Hepatocyte (in vitro differentiated cells): Measurements from ENCODE around the gene IGSF9. TPM values are rescaled to one million over a fixed set of nuclear protein-coding genes. Genes with fewer than 3 reads are reported as not detected.

Experiments used
- DNase-seq: peaks from one replicate; pipeline ENCODE4 v3.0.0-alpha.2; 2016; ENCODE audit warnings: low spot score
- H2AFZ ChIP-seq: fragments of 200-600 bp; sonication (generic); 2 replicates; pipeline ENCODE4 v1.6.0; 2016; ENCODE audit warnings: antibody characterized with exemption, mild to moderate bottlenecking
- H3K27ac ChIP-seq: fragments of 200-600 bp; sonication (generic); 2 replicates; pipeline ENCODE4 v1.5.1; 2016; ENCODE audit warnings: mild to moderate bottlenecking
- H3K27me3 ChIP-seq: fragments of 200-600 bp; sonication (generic); 2 replicates; pipeline ENCODE4 v1.6.1; 2016
- H3K36me3 ChIP-seq: fragments of 200-600 bp; sonication (generic); replicated peaks from 2 replicates; pipeline ENCODE4 v1.5.1; 2016; ENCODE audit warnings: low read depth; ENCODE audit not compliant: insufficient read depth
- H3K4me1 ChIP-seq: fragments of 200-600 bp; sonication (generic); 2 replicates; pipeline ENCODE4 v1.5.1; 2016; ENCODE audit warnings: mild to moderate bottlenecking, moderate library complexity; ENCODE audit not compliant: insufficient read depth
- H3K4me2 ChIP-seq: fragments of 200-600 bp; sonication (generic); 2 replicates; pipeline ENCODE4 v1.6.0; 2016
- H3K4me3 ChIP-seq: fragments of 200-600 bp; sonication (generic); 2 replicates; pipeline ENCODE4 v1.5.1; 2016; ENCODE audit warnings: mild to moderate bottlenecking
- H3K79me2 ChIP-seq: fragments of 200-600 bp; sonication (generic); 2 replicates; pipeline ENCODE4 v1.6.0; 2017; ENCODE audit warnings: mild to moderate bottlenecking
- H3K9me2 ChIP-seq: fragments of 200-600 bp; sonication (generic); replicated peaks from 2 replicates; pipeline ENCODE4 v1.6.0; 2017; ENCODE audit warnings: mild to moderate bottlenecking; ENCODE audit not compliant: insufficient read depth
- H3K9me3 ChIP-seq: fragments of 200-600 bp; sonication (generic); 2 replicates; pipeline ENCODE4 v1.5.1; 2016; ENCODE audit warnings: low read depth, mild to moderate bottlenecking
- H4K20me1 ChIP-seq: fragments of 200-600 bp; sonication (generic); 2 replicates; pipeline ENCODE4 v1.6.0; 2016; ENCODE audit warnings: mild to moderate bottlenecking; ENCODE audit not compliant: insufficient read depth, poor library complexity, severe bottlenecking
- EZH2 ChIP-seq: fragments of 200-600 bp; sonication (generic); IDR thresholded peaks from 2 replicates; pipeline ENCODE4 v1.6.1; 2016; ENCODE audit warnings: antibody characterized with exemption, mild to moderate bottlenecking, borderline replicate concordance
- EZH2phosphoT487 ChIP-seq: fragments of 200-600 bp; sonication (generic); IDR thresholded peaks from one replicate; pipeline ENCODE4 v1.6.1; 2018; ENCODE audit warnings: antibody characterized with exemption, mild to moderate bottlenecking, low read depth, moderate library complexity; ENCODE audit not compliant: unreplicated experiment, severe bottlenecking
- WGBS: methylation state at CpG from one replicate; pipeline ENCODE4 v1.1.6; 2016; ENCODE audit warnings: low lambda C conversion rate; ENCODE audit errors: missing lambda C conversion rate; 5-methylcytosine and 5-hydroxymethylcytosine counted together
- polyA plus RNA-seq: library from polyadenylated mRNA; unstranded; fragments of >200 nt; fragmentation: Nextera tagmentation; extraction: Ambion mirVana; gene quantifications from 2 replicates; pipeline ENCODE4 v1.2.1, GENCODE V29; 2016
- total RNA-seq: library from RNA; depleted of rRNA; stranded (reverse); fragments of >200 nt; gene quantifications from 2 replicates; pipeline ENCODE4 v1.2.3, GENCODE V29; 2014
- TF ChIP-seq, protein P1 (sequence below): fragments of 200-600 bp; sonication (generic); IDR thresholded peaks from 2 replicates; pipeline ENCODE4 v1.5.1; 2016; ENCODE audit warnings: antibody characterized with exemption, mild to moderate bottlenecking; ENCODE audit not compliant: poor library complexity

IGSF9 gene, protein sequence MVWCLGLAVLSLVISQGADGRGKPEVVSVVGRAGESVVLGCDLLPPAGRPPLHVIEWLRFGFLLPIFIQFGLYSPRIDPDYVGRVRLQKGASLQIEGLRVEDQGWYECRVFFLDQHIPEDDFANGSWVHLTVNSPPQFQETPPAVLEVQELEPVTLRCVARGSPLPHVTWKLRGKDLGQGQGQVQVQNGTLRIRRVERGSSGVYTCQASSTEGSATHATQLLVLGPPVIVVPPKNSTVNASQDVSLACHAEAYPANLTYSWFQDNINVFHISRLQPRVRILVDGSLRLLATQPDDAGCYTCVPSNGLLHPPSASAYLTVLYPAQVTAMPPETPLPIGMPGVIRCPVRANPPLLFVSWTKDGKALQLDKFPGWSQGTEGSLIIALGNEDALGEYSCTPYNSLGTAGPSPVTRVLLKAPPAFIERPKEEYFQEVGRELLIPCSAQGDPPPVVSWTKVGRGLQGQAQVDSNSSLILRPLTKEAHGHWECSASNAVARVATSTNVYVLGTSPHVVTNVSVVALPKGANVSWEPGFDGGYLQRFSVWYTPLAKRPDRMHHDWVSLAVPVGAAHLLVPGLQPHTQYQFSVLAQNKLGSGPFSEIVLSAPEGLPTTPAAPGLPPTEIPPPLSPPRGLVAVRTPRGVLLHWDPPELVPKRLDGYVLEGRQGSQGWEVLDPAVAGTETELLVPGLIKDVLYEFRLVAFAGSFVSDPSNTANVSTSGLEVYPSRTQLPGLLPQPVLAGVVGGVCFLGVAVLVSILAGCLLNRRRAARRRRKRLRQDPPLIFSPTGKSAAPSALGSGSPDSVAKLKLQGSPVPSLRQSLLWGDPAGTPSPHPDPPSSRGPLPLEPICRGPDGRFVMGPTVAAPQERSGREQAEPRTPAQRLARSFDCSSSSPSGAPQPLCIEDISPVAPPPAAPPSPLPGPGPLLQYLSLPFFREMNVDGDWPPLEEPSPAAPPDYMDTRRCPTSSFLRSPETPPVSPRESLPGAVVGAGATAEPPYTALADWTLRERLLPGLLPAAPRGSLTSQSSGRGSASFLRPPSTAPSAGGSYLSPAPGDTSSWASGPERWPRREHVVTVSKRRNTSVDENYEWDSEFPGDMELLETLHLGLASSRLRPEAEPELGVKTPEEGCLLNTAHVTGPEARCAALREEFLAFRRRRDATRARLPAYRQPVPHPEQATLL
- 5.3 and 8.2 TPM in 2 replicates for total RNA-seq
- polyA plus RNA-seq, result 22.5 and 25.4 TPM in 2 replicates

DNA sequence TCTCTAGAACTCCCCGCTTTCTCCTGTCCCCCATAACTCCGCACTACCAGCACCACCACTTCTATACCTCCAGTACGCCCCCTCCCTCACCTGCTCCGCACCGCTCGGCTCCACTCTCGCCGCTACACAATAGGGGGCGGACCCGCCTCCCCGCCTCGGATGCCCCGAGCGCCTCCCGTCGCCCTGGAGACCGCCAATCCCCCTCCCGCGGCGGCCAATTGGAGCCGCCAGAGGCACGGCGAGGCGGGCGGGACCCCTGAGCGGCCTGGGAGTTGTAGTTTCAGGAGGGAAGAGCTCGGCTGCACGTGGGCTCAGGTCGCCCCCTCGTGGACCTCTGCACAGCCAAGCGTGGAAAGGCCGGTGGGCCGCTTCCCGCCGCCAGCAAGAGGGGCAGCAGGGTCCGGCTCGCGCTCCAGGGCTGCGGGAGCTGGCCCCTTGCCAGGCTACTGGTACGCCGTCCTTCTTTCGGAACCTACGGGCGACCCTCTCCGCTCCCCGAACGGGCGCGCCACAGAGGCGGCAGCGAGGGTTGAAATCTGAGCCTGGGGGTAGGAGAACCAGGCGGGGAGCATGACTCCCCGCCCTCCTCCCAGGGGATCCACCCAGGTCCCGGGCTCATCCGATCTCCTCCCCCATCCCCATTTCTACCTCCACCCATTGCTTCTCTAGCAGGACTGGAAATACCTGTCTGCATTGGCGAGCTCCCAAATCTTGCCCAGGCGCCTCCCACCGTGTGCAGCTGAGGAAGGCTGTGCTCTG is at the start of gene IGSF9:
TSS of gene IGSF9 (minus strand) at position 131 of the 759 bp plus-strand sequence. CDS start 2,159 bp downstream, outside the sequence.
- Histone ChIP-seq H3K4me2 (peak within 1 kb of the TSS; percentile 90), H3K79me2 (peaks cover 26% of the 10 kb centered on the region), H3K4me3 (peak within 1 kb of the TSS; percentile 50), H2AFZ (peak within 1 kb of the TSS; percentile 62), H3K36me3 (no peaks in the 10 kb centered on the region), H3K9me3 (no peaks in the 10 kb centered on the region), H4K20me1 (no peaks in the 10 kb centered on the region), H3K4me1 (peaks cover 30% of the 10 kb centered on the region), H3K27me3 (no peaks in the 10 kb centered on the region), H3K27ac (peak within 1 kb of the TSS; percentile 9), H3K9me2 (no peaks in the 10 kb centered on the region)
- TF ChIP-seq EZH2 (no peak), EZH2phosphoT487 (no peak)
- TF ChIP-seq, protein P1, sequence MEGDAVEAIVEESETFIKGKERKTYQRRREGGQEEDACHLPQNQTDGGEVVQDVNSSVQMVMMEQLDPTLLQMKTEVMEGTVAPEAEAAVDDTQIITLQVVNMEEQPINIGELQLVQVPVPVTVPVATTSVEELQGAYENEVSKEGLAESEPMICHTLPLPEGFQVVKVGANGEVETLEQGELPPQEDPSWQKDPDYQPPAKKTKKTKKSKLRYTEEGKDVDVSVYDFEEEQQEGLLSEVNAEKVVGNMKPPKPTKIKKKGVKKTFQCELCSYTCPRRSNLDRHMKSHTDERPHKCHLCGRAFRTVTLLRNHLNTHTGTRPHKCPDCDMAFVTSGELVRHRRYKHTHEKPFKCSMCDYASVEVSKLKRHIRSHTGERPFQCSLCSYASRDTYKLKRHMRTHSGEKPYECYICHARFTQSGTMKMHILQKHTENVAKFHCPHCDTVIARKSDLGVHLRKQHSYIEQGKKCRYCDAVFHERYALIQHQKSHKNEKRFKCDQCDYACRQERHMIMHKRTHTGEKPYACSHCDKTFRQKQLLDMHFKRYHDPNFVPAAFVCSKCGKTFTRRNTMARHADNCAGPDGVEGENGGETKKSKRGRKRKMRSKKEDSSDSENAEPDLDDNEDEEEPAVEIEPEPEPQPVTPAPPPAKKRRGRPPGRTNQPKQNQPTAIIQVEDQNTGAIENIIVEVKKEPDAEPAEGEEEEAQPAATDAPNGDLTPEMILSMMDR, result peak; percentile 79
- WGBS, result under 1% methylated on average over 49 of the region's 58 CpGs
- DNase-seq, result peak; percentile 94

DNA sequence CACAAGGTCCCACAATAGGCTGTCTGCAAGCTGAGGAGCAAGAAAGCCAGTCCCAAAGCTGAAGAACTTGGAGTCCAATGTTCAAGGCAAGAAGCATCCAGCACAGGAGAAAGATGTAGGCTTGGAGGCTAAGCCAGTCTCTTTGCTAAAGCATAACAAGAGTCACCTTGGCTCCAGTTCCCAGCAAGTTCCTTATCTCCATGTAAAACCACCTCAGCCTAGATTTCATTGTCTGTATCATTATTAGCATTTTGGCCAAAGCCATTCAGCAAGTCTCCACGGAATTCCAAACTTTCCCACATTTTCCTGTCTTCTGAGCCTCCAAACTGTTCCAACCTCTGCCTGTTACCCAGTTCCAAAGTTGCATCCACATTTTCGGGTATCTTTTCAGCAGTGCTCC is 49.5 kb upstream of the IGSF9 start:
- no peaks in the 10 kb centered on the region for H3K4me1 ChIP-seq
- no peaks in the 10 kb centered on the region for H4K20me1 ChIP-seq
- no peak overlapping the region for H3K4me2 ChIP-seq
- no peaks in the 10 kb centered on the region for H3K36me3 ChIP-seq
- DNase-seq, result no peak
- H2AFZ ChIP-seq, result no peak overlapping the region
- no peak overlapping the region for H3K4me3 ChIP-seq
- no peaks in the 10 kb centered on the region for H3K27me3 ChIP-seq
- 85% methylated on average over 2 of the region's 2 CpGs for WGBS
- H3K9me2 ChIP-seq, result no peaks in the 10 kb centered on the region
- TF ChIP-seq EZH2phosphoT487, result no peak
- no peak for TF ChIP-seq EZH2
- TF ChIP-seq, protein P1, result no peak
- H3K27ac ChIP-seq, result no peak overlapping the region
- no peaks in the 10 kb centered on the region for H3K9me3 ChIP-seq
- no peaks in the 10 kb centered on the region for H3K79me2 ChIP-seq

DNA sequence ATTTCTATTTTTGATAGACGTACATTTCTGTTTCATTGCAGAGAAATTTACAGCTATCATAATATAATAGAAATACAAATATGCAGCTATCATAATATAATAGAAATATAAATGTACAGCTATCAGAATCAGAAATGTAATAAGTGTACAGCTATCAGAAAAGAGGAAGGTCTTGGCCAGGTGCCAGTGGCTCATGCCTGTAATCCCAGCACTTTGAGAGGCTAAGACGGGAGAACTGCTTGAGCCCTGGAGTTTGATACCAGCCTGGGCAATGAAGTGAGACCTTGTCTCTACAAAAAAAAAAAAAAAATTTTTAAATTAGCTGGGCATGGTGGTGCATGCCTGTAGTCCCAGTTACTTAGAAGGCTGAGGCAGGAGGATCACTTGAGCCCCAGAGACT is 48.5 kb upstream of the IGSF9 start:
- H4K20me1 ChIP-seq, result no peaks in the 10 kb centered on the region
- WGBS, result 82% methylated on average over 2 of the region's 2 CpGs
- H3K36me3 ChIP-seq, result no peaks in the 10 kb centered on the region
- H2AFZ ChIP-seq, result no peak overlapping the region
- no peaks in the 10 kb centered on the region for H3K9me3 ChIP-seq
- H3K9me2 ChIP-seq, result no peaks in the 10 kb centered on the region
- H3K27me3 ChIP-seq, result no peaks in the 10 kb centered on the region
- DNase-seq, result no peak
- TF ChIP-seq EZH2 (no peak), EZH2phosphoT487 (no peak)
- TF ChIP-seq, protein P1, result no peak
- no peaks in the 10 kb centered on the region for H3K4me1 ChIP-seq
- H3K27ac ChIP-seq, result no peak overlapping the region
- no peak overlapping the region for H3K4me3 ChIP-seq
- no peaks in the 10 kb centered on the region for H3K79me2 ChIP-seq
- H3K4me2 ChIP-seq, result no peak overlapping the region
